Caco-2 (cell line): ENCODE results near the gene TCF7L2. TPM values are rescaled to one million over a fixed set of nuclear protein-coding genes. Genes with fewer than 3 reads are reported as not detected.

Source experiments
- BruUV-seq: library from RNA; stranded (reverse); fragments of 400-500 nt; replicated peaks from 2 replicates; lab custom pipeline; 2021; lab: Mats Ljungman, UMichigan
- CTCF ChIA-PET: fragments of 300-600 bp; sonication (Branson Sonifier 250); formaldehyde crosslinking; loops from one replicate; lab custom pipeline; 2022; ENCODE audit warnings: antibody characterized with exemption; lab: Charles Lee
- POLR2A ChIA-PET: fragments of 300-600 bp; sonication (Branson Sonifier 250); formaldehyde crosslinking; loops from one replicate; lab custom pipeline; 2022; ENCODE audit warnings: antibody characterized with exemption; lab: Charles Lee
- DNase-seq, 2 experiments: peaks; one replicate each; pipeline versions ENCODE4 v3.0.0 to v3.0.0-alpha.2; 2020 to 2022
- H3K27me3 ChIP-seq: replicated peaks from 2 replicates; pipeline ENCODE4 v1.6.0; 2011; ENCODE audit warnings: low read length; ENCODE audit not compliant: control insufficient read depth, insufficient read depth
- H3K36me3 ChIP-seq: 2 replicates; pipeline ENCODE4 v1.5.1; 2011; ENCODE audit warnings: low read length; ENCODE audit not compliant: control insufficient read depth, insufficient read depth
- H3K4me1 ChIP-seq: fragments of 250-450 bp; sonication (Bioruptor Pico); 2 replicates; pipeline ENCODE4 v1.5.1; 2020; ENCODE audit warnings: mild to moderate bottlenecking
- H3K4me3 ChIP-seq: 2 replicates; pipeline ENCODE4 v1.5.1; 2011; ENCODE audit warnings: low read depth, mild to moderate bottlenecking, control low read depth, low read length
- H3K9me3 ChIP-seq: fragments of 250-450 bp; sonication (Bioruptor Pico); 2 replicates; pipeline ENCODE4 v1.5.1; 2020; ENCODE audit warnings: mild to moderate bottlenecking, moderate library complexity
- H3K27ac Mint-ChIP-seq: one replicate; pipeline ENCODE4 v1.8.0; 2022; ENCODE audit warnings: mixed read lengths; ENCODE audit not compliant: unreplicated experiment
- H3K27me3 Mint-ChIP-seq: one replicate; pipeline ENCODE4 v1.8.0; 2022; ENCODE audit warnings: mixed read lengths; ENCODE audit not compliant: insufficient read depth, unreplicated experiment
- H3K36me3 Mint-ChIP-seq: one replicate; pipeline ENCODE4 v1.8.0; 2022; ENCODE audit warnings: mild to moderate bottlenecking, mixed read lengths; ENCODE audit not compliant: insufficient read depth, unreplicated experiment
- H3K4me1 Mint-ChIP-seq: one replicate; pipeline ENCODE4 v1.8.0; 2022; ENCODE audit warnings: low read depth, mixed read lengths; ENCODE audit not compliant: unreplicated experiment
- H3K4me3 Mint-ChIP-seq: one replicate; pipeline ENCODE4 v1.8.0; 2022; ENCODE audit warnings: mild to moderate bottlenecking, moderate library complexity, mixed read lengths; ENCODE audit not compliant: unreplicated experiment
- H3K9me3 Mint-ChIP-seq: one replicate; pipeline ENCODE4 v1.8.0; 2022; ENCODE audit warnings: mixed read lengths; ENCODE audit not compliant: unreplicated experiment
- CTCF ChIP-seq, 2 experiments: fragments of 200-600 bp in 1 of 2; IDR thresholded peaks; 1 replicate in 1 of 2; 2 replicates in 1 of 2; pipeline versions ENCODE4 v1.5.1 to v1.8.0; 2011 to 2022; ENCODE audit warnings: antibody characterized with exemption in 1 of 2, control low read depth in 1 of 2, inconsistent platforms in 1 of 2, low read depth in 1 of 2, low read length in 1 of 2, mild to moderate bottlenecking in 1 of 2, moderate library complexity in 1 of 2; ENCODE audit not compliant: insufficient read depth in 1 of 2, severe bottlenecking in 1 of 2, unreplicated experiment in 1 of 2
- intact Hi-C: fragments of 100-400 bp; cut with micrococcal nuclease; formaldehyde crosslinking; loops from one replicate; pipeline ENCODE4 v1.10.0; 2022; ENCODE audit not compliant: unreplicated experiment
- total RNA-seq: library from RNA; stranded (reverse); gene quantifications from 2 replicates; pipeline ENCODE4 v1.2.3, GENCODE V29; 2022

The TCF7L2 gene
- total RNA-seq, 1 experiment from 2014 or later: 45.4 TPM

- Mint-ChIP-seq H3K4me1 (peaks cover 38% of the 10 kb centered on the region), H3K27ac (peak overlapping the region; percentile 81), H3K27me3 (no peaks in the 10 kb centered on the region), H3K9me3 (no peaks in the 10 kb centered on the region), H3K36me3 (peaks cover 50% of the 10 kb centered on the region), H3K4me3 (peak overlapping the region; percentile 28)
- TF ChIP-seq CTCF (IDR thresholded peaks at IDR 0.05; ENCODE audit: insufficient read depth in 1 of 2, low read depth in 1 of 2, low read length in 1 of 2, severe bottlenecking in 1 of 2, unreplicated experiment in 1 of 2): no peak
- ChIA-PET POLR2A (no interaction called here), CTCF (interaction anchor here (1.3 kb wide), 1 partner anchor 14 kb away, joined by 4 read pairs; no protein-coding TSS in a partner anchor)
- intact Hi-C loops: loop anchor here (5.0 kb wide), 1 partner anchor 136 kb away; the partner anchor contains the start of gene TCF7L2
- DNase-seq: no peak
- no peak overlapping the region for H3K4me3 ChIP-seq
- no peaks in the 10 kb centered on the region for H3K9me3 ChIP-seq
- peaks cover 5% of the 10 kb centered on the region; the same call in 1 of the 2 replicates for H3K36me3 ChIP-seq
- H3K4me1 ChIP-seq: peaks cover 39% of the 10 kb centered on the region
- H3K27me3 ChIP-seq: no peaks in the 10 kb centered on the region
- BruUV-seq: no TSS peak
Measured at GRCh38 chr10:113088194-113088593, 138.1 kb downstream of the TCF7L2 start.

GRCh38 chr10:113089551-113089950 lies 139.5 kb downstream of the TCF7L2 start:
- Histone ChIP-seq H3K4me3 (no peak overlapping the region), H3K9me3 (no peaks in the 10 kb centered on the region), H3K36me3 (peaks cover 5% of the 10 kb centered on the region; the same call in 1 of the 2 replicates), H3K4me1 (peaks cover 52% of the 10 kb centered on the region), H3K27me3 (no peaks in the 10 kb centered on the region)
- no peak for DNase-seq
- H3K4me3 Mint-ChIP-seq: no peak overlapping the region
- H3K36me3 Mint-ChIP-seq: peaks cover 57% of the 10 kb centered on the region
- POLR2A ChIA-PET: no interaction called here
- intact Hi-C loops: loop anchor here (5.0 kb wide), 1 partner anchor 137 kb away; the partner anchor contains the start of gene TCF7L2
- no peak overlapping the region for H3K27ac Mint-ChIP-seq
- H3K27me3 Mint-ChIP-seq: no peaks in the 10 kb centered on the region
- H3K9me3 Mint-ChIP-seq: no peaks in the 10 kb centered on the region
- no TSS peak for BruUV-seq
- CTCF ChIA-PET: no interaction called here
- peaks cover 48% of the 10 kb centered on the region for H3K4me1 Mint-ChIP-seq
- no peak for TF ChIP-seq CTCF (IDR thresholded peaks at IDR 0.05; ENCODE audit: insufficient read depth in 1 of 2, low read depth in 1 of 2, low read length in 1 of 2, severe bottlenecking in 1 of 2, unreplicated experiment in 1 of 2)

- no peak overlapping the region for H3K4me3 Mint-ChIP-seq
- CTCF ChIA-PET: interaction anchor here (0.6 kb wide), 1 partner anchor 73 kb away, joined by 3 read pairs; no protein-coding TSS in a partner anchor
- intact Hi-C loops: no loop called here
- POLR2A ChIA-PET: no interaction called here
- Histone ChIP-seq H3K4me3 (no peak overlapping the region), H3K9me3 (no peaks in the 10 kb centered on the region), H3K27me3 (no peaks in the 10 kb centered on the region), H3K36me3 (peaks cover 9% of the 10 kb centered on the region), H3K4me1 (peaks cover 55% of the 10 kb centered on the region)
- H3K36me3 Mint-ChIP-seq: peaks cover 69% of the 10 kb centered on the region
- no peak for TF ChIP-seq CTCF (IDR thresholded peaks at IDR 0.05; ENCODE audit: insufficient read depth in 1 of 2, low read depth in 1 of 2, low read length in 1 of 2, severe bottlenecking in 1 of 2, unreplicated experiment in 1 of 2)
- no peaks in the 10 kb centered on the region for H3K27me3 Mint-ChIP-seq
- DNase-seq: no peak
- H3K4me1 Mint-ChIP-seq: peaks cover 48% of the 10 kb centered on the region
- H3K27ac Mint-ChIP-seq: peak overlapping the region; percentile 48
- no peaks in the 10 kb centered on the region for H3K9me3 Mint-ChIP-seq
- no TSS peak for BruUV-seq
Measured at GRCh38 chr10:113091920-113092319, 141.9 kb downstream of the TCF7L2 start.
